ENCODE results near the gene TRIO. TPM values are rescaled to one million over a fixed set of nuclear protein-coding genes. Genes with fewer than 3 reads are reported as not detected.

Gene TRIO
- total and polyA plus RNA-seq, 2 donors (not counting 3 experiments of a cell fraction or from before 2014, with no cell fraction given): 82.9 to 248 TPM

DNA sequence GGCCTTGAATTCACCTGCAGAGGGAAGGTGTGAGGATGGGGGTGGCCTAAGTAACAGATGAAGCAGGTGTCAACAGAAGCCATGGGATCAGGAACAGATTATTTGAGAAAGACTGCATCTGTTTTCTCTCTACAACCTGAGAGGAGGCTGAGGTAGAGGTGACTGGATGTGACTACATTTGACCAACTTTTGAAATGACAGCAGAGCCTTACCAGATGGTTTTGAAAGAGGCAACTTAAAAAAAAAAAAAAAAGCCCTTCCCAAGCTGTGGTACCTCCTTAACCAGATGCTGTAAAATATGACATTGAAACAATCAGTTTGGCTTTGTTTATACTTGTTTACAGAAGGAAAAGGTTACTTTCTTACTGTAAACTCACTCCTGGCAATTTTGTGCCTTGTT lies 108.6 kb downstream of the TRIO start:
- FAIRE-seq: no peak
- Histone ChIP-seq H3K4me3 (replicated peaks in 1 of 3; ENCODE audit: insufficient read depth in 1 of 3, low read depth in 1 of 3, low read length in 3 of 3) (no peak overlapping the region), H3K4me2 (ENCODE audit: insufficient read depth, low read length) (no peak overlapping the region), H2AFZ (ENCODE audit: low read depth, low read length) (no peak overlapping the region), H3K9me3 (replicated peaks; ENCODE audit: control insufficient read depth, insufficient read depth, low read length) (no peaks in the 10 kb centered on the region), H3K79me2 (ENCODE audit: control insufficient read depth, insufficient read depth, low read length) (peaks cover 98% of the 10 kb centered on the region), H3K9me1 (replicated peaks; ENCODE audit: control insufficient read depth, extremely low read depth, insufficient read depth, low read length) (no peaks in the 10 kb centered on the region), H3K4me1 (ENCODE audit: control insufficient read depth, extremely low read depth, insufficient read depth, low read length) (peaks cover 15% of the 10 kb centered on the region), H3K9ac (replicated peaks; ENCODE audit: extremely low read depth, insufficient read depth, low read length) (no peak overlapping the region), H3K27me3 (ENCODE audit: control insufficient read depth in 2 of 2, insufficient read depth in 2 of 2, low read length in 2 of 2) (no peaks in the 10 kb centered on the region), H3K36me3 (ENCODE audit: control insufficient read depth in 2 of 2, extremely low read depth in 1 of 2, insufficient read depth in 2 of 2, low read length in 2 of 2) (no peaks in the 10 kb centered on the region), H4K20me1 (replicated peaks; ENCODE audit: control insufficient read depth, extremely low read depth, insufficient read depth, low read length) (no peaks in the 10 kb centered on the region), H3K27ac (ENCODE audit: insufficient read depth, low read depth, low read length) (no peak overlapping the region)
- dilution Hi-C loops (cut with MboI; ENCODE audit: extremely low pct_ligation_motif_present, low sequenced_read_pairs) (loop anchor here (25.0 kb wide), 1 partner anchor 114 kb away; the partner anchor contains the start of gene TRIO), intact Hi-C loops (cut with micrococcal nuclease) (no loop called here)
- CTCF ChIA-PET: no interaction called here
- POLR2A ChIA-PET: no interaction called here
- BruUV-seq (replicated peaks): no TSS peak
- no peak for DNase-seq (ENCODE audit: low read depth, low spot score)
- TF ChIP-seq FOS (IDR thresholded peaks at IDR 0.05; ENCODE audit: borderline replicate concordance, insufficient read depth, low read length) (no peak), POLR2AphosphoS5 (IDR thresholded peaks at IDR 0.05; ENCODE audit: insufficient read depth, low read depth, low read length) (no peak), MYC (IDR thresholded peaks at IDR 0.05; ENCODE audit: low read depth, low read length) (no peak), GATA2 (IDR thresholded peaks at IDR 0.05; ENCODE audit: insufficient read depth, insufficient read length, low read depth, low read length) (no peak), JUN (IDR thresholded peaks at IDR 0.05; ENCODE audit: borderline replicate concordance, insufficient read depth, insufficient read length, low read depth) (no peak), POLR2A (IDR thresholded peaks at IDR 0.05; ENCODE audit: low read depth, low read length) (no peak), EZH2 (IDR thresholded peaks at IDR 0.05; ENCODE audit: borderline replicate concordance, low read depth, low read length, severe bottlenecking) (no peak)
- TF ChIP-seq, protein P1, sequence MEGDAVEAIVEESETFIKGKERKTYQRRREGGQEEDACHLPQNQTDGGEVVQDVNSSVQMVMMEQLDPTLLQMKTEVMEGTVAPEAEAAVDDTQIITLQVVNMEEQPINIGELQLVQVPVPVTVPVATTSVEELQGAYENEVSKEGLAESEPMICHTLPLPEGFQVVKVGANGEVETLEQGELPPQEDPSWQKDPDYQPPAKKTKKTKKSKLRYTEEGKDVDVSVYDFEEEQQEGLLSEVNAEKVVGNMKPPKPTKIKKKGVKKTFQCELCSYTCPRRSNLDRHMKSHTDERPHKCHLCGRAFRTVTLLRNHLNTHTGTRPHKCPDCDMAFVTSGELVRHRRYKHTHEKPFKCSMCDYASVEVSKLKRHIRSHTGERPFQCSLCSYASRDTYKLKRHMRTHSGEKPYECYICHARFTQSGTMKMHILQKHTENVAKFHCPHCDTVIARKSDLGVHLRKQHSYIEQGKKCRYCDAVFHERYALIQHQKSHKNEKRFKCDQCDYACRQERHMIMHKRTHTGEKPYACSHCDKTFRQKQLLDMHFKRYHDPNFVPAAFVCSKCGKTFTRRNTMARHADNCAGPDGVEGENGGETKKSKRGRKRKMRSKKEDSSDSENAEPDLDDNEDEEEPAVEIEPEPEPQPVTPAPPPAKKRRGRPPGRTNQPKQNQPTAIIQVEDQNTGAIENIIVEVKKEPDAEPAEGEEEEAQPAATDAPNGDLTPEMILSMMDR (IDR thresholded peaks at IDR 0.05; ENCODE audit: extremely low read depth in 1 of 2, insufficient read depth in 1 of 2, low read depth in 1 of 2, low read length in 2 of 2): no peak
- TF ChIP-seq, protein P2, sequence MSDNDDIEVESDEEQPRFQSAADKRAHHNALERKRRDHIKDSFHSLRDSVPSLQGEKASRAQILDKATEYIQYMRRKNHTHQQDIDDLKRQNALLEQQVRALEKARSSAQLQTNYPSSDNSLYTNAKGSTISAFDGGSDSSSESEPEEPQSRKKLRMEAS (IDR thresholded peaks at IDR 0.05; ENCODE audit: insufficient read depth, insufficient read length): no peak
